ENCODE measurements around the gene KCNN3.

DNA sequence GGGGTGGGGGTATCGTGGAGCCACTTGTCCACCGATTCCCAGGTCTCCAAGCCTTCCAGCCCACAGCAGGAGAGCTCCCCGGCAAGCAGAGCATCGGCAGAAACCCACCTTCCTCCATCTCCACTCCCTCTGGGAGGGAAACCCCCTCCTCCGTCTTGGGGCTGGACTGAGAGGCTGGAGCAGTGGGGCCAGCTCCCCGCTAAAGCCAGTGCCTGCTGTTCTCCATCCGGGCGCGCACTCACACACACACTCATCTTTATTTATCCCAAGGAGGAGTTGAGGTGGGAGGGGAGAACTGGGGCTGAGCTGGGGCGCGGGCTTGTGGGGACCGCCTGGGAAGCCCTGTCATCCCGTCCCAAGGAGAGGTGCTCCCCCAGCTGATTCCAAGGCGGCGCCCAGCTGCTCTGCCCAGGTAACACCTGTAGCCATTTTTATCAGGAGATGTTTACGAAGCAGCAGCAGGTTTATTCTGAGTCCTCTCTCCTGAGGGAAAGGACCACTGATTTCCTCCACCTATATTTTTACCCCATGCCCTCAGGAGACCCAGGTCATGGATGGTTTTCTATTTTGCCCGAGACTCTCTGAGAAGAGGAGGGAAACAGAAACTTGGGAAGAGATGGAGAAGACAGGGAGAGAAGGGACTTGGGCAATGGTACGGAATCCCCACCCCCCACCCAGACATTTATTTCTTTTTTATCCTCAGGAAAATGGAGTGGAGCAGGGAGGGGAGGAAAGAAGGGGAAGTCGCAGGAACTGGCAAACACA, 2.1 kb downstream of the KCNN3 start:
- TF ChIP-seq POLR2AphosphoS5 (IDR thresholded peaks at IDR 0.05; ENCODE audit: low read depth, low read length) (no peak), POLR2A (IDR thresholded peaks at IDR 0.05; ENCODE audit: low read depth, low read length) (no peak), TAF1 (IDR thresholded peaks at IDR 0.05; ENCODE audit: borderline replicate concordance, low read depth, low read length) (no peak)
